IMR-90 (cell line): ENCODE measurements around the gene BSCL2.

Experiments used
- CTCF ChIP-seq: conservative IDR thresholded peaks from 2 replicates; pipeline ENCODE4 v1.5.1; 2012; ENCODE audit warnings: mild to moderate bottlenecking, low read depth, low read length, improper control_type of control experiment
- MXI1 ChIP-seq: IDR thresholded peaks from 2 replicates; pipeline ENCODE4 v1.6.1; 2012; ENCODE audit warnings: low read depth, mild to moderate bottlenecking, low read length, moderate library complexity, borderline replicate concordance

- no peak for TF ChIP-seq CTCF
- no peak for TF ChIP-seq MXI1
These were observed 41.5 kb downstream of the BSCL2 start for GRCh38 chr11:62665599-62666258.
